HG03439 (cell line): ENCODE results near the gene PSMG1.
A peak's percentile ranks its signal among the peaks of the same experiment; 100 is the strongest.
"Not testable (repeated sequence)": the region's sequence is repeated elsewhere in the genome, so short reads cannot be mapped to it uniquely, and the experiment has no call there.

Source experiments
- ATAC-seq: cut with Tn5 transposase; IDR thresholded peaks from one replicate; pipeline ENCODE4 v1.9.1; 2021; ENCODE audit warnings: mild to moderate bottlenecking, moderate library complexity; ENCODE audit not compliant: unreplicated experiment

Gene PSMG1

GRCh38 chr21:39183272-39184049, at the start of gene PSMG1:
TSS of gene PSMG1 (minus strand) at chr21:39183451. CDS start at chr21:39183385, 66 bp downstream.
- ATAC-seq, result peak; percentile 85

DNA sequence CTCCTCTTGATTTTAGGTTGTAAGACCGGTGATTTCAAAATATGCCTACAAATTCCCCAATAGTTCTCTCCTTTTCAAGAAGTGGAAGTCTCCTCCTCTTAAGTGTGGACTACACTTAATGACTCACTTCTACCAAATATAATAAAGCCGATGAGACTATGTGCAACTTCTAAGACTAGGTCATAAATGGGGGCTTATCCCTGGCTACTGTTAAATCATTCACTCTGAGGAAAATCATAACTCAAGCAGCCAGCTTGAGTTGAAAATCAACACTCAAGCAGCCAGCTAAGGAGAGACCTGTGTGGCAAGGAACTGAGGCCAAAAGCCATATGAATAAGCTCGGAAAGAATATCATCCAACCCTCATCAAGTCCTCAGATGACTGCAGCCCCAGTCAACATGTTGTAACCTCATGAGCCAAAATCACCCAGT, 49.6 kb upstream of the PSMG1 start:
- no peak for ATAC-seq

- no peak for ATAC-seq
Measured at GRCh38 chr21:39224930-39225329, 41.7 kb upstream of the PSMG1 start.

- ATAC-seq, result no peak
Measured at GRCh38 chr21:39221997-39222486, 38.8 kb upstream of the PSMG1 start.

GRCh38 chr21:39221282-39221996, 38.2 kb upstream of the PSMG1 start:
- ATAC-seq, result no peak

DNA sequence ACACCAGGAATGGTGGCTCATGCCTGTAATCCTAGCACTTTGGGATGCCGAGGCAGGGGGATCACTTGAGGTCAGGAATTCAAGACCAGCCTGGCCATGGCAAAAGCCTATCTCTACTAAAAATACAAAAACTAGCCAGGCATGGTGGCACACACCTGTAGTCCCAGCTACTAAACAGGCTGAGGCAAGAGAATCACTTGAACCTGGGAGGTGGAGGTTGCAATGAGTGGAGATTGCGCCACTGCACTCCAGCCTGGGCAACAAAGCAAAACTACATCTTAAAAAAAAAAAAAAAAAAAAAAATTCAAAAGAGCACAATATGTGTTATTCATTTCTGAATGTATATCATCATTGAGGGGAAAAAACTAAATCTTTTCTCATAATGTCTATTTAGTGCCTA, 37.6 kb upstream of the PSMG1 start:
- not testable (repeated sequence) for ATAC-seq

- no peak for ATAC-seq
Measured at GRCh38 chr21:39220150-39220549, 36.9 kb upstream of the PSMG1 start.

GRCh38 chr21:39218082-39218409, 34.8 kb upstream of the PSMG1 start:
- ATAC-seq, result no peak

DNA sequence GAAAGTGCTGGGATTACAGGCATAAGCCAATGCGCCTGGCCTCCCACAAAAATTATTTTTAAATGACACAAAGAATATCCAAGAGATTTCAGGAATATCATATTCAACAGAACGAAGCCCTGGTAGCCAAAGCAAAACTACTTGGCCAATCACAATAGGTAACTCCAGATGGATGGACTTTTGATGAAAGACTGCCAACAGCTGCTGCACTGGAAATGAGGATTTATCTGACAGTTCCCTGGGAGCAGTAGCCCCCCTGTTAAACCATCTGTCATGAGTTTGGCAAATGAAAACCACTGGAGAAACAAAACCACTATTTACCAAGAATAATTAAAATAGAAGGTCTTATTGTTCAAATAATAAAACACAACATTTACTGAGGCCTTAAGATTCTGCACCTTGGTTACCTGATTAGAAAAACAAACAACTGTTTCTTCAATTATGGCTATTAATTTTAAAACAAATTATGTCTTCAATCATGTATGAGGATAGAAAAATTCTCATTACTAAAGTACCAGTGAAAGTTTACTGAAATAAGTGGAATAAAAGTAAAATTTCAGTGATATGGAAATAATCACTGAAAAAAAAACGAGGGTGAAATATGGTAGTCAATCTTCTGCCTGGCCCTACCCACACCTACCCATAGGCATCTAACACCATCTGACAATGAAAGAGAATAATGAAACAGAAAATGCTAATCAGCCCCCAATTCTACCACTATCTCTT, 34.3 kb upstream of the PSMG1 start:
- ATAC-seq, result no peak

DNA sequence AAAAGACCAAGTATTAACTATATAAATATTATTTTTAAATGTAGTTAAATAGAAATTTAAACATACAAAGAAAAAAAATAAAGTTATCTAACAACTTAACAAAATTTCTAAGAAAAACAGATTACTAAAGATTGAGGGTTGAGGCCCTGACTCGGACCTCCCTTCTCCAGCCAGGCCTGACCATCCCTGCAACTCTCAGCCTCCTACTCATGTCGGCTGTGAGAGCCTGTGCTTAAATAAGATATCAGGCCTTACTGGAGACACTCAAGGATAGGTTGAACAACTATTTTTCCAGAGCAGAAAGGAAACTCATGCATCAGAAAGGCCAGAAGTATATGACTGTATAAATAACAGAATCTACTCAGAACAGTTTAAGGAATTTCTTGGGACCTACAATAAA, 33.0 kb upstream of the PSMG1 start:
- ATAC-seq, result no peak

DNA sequence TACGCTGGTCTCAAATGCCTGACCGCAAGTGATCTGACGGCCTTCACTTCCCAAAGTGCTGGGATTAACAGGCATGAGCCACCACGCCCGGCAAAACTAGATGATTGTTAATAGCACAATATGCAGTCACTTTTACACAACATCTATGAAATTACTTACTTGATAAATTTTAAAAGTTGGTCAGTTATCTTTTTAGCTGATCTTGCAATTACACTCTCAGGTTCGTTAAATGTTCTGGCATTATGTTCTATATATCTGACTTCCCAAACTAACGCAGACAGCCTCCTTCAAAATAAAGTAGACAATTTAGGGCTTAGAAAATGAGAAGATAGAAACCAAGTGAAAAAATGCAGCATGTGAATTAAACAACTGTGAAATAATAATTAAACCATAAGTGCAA, 31.8 kb upstream of the PSMG1 start:
- ATAC-seq, result no peak

GRCh38 chr21:39209334-39209688, 26.1 kb upstream of the PSMG1 start:
- no peak for ATAC-seq

- no peak for ATAC-seq
Measured at GRCh38 chr21:39208624-39209333, 25.5 kb upstream of the PSMG1 start.

DNA sequence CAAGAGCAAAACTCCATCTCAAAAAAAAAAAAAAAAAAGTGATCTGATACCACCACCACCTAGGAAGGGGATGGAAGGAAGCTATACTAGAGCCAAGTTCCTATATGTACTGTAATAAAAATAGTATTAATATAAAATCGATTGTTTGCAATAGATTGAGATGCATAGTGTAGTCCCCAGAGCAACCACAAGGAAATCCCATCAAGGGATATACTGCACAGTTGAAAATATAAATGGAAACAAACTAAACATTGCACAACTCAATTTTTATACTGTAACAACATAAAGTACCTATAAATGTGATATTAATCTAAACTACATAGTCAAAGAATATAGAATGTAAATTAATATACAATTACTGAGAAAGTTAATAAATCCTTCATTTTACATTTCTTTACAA, 20.9 kb upstream of the PSMG1 start:
- no peak for ATAC-seq

DNA sequence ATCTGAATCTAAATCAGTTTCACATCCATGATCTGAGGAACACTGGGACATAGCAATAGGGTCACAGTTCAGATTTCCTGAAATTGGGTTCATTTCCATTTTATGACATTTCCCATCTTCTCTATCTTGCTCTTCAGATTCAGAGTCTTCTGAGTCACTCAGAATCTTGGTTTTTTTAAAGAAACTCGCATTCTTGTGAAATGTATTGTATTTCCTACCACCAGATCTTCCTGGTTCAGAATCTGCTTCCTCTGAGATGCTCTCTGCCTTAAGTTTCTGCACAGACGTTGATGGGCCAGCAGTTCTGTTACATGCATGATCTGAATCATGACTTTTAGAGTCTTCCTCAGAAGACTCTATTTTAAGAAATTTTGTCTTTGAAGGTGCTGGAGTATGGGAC, 15.5 kb upstream of the PSMG1 start:
- no peak for ATAC-seq

GRCh38 chr21:39197448-39198233, 14.4 kb upstream of the PSMG1 start:
- no peak for ATAC-seq

- no peak for ATAC-seq
Measured at GRCh38 chr21:39196838-39197237, 13.6 kb upstream of the PSMG1 start.

- no peak for ATAC-seq
Measured at GRCh38 chr21:39196310-39196709, 13.1 kb upstream of the PSMG1 start.

DNA sequence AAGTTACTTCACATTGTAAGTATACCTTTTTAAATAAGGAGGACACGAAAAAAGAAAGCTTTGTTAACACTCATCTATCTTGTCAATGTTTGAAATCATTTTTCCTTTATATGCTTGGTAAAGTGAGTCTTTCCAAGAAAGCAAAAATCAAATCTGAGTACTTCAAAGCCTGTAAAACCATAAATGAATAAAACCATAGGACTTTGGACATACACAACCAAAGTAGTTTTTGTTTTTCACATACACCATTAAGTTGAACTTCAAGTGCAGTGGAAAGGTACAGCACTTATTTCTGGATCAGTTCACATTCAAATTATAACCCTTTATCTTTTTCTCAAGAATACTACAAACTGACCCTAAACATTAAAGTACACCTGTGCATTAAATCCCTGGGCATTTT, 10.1 kb upstream of the PSMG1 start:
- no peak for ATAC-seq

GRCh38 chr21:39189857-39190604, 6.8 kb upstream of the PSMG1 start:
- ATAC-seq, result no peak
